ENCODE data around the gene UBA3. TPM values are rescaled to one million over a fixed set of nuclear protein-coding genes. Genes with fewer than 3 reads are reported as not detected.

The UBA3 gene
- total RNA-seq, 1 experiment from 2014 or later, result 67.2 TPM

- Mint-ChIP-seq H3K4me3 (no peak overlapping the region), H3K4me1 (peaks cover 38 to 40% of the 10 kb centered on the region in 2 experiments)
Observed at GRCh38 chr3:69088063-69088462, 7.9 kb upstream of the UBA3 start.

More at GRCh38 chr3:69088063-69088462, 7.9 kb upstream of the UBA3 start:
- Histone ChIP-seq H3K56ac (ENCODE audit: insufficient read length, low read depth, low read length) (no peak overlapping the region), H2BK5ac (ENCODE audit: insufficient read length, low read length) (no peak overlapping the region), H4K8ac (replicated peaks; ENCODE audit: insufficient read length, low read depth, low read length) (no peak overlapping the region), H2BK15ac (ENCODE audit: low read depth, low read length) (no peak overlapping the region), H3K4me2 (ENCODE audit: insufficient read depth, insufficient read length, low read length) (no peak overlapping the region), H3K9ac (ENCODE audit: extremely low read depth, insufficient read length, low read length) (no peak overlapping the region), H2BK20ac (ENCODE audit: low read depth, low read length, poor library complexity, severe bottlenecking) (no peak overlapping the region), H3K23me2 (ENCODE audit: insufficient read length, low read depth, low read length, poor library complexity, severe bottlenecking) (peaks cover 7% of the 10 kb centered on the region), H3K23ac (ENCODE audit: insufficient read length, low read depth, low read length) (no peak overlapping the region), H3T11ph (ENCODE audit: low read length) (no peak overlapping the region), H3K18ac (ENCODE audit: insufficient read length, low read depth, low read length) (no peak overlapping the region), H3K79me1 (ENCODE audit: insufficient read depth, low read depth, low read length, poor library complexity, severe bottlenecking) (no peaks in the 10 kb centered on the region), H2AK5ac (ENCODE audit: insufficient read length, low read length) (no peak overlapping the region), H4K5ac (ENCODE audit: insufficient read length, low read depth, low read length) (no peak overlapping the region), H3K4ac (ENCODE audit: low read depth, low read length) (no peak overlapping the region), H3K4me1 (ENCODE audit: insufficient read depth, low read length) (peaks cover 15% of the 10 kb centered on the region), H2AFZ (ENCODE audit: low read length) (no peak overlapping the region), H2BK12ac (ENCODE audit: insufficient read length, low read depth, low read length) (no peak overlapping the region), H4K91ac (ENCODE audit: insufficient read length, low read depth, low read length) (no peak overlapping the region), H3K79me2 (ENCODE audit: insufficient read depth, low read length) (no peaks in the 10 kb centered on the region), H3K14ac (ENCODE audit: insufficient read depth, low read length) (no peak overlapping the region), H3K27ac (ENCODE audit: insufficient read length, low read depth, low read length) (no peak overlapping the region), H3K9me3 (ENCODE audit: control insufficient read depth, low read depth, low read length) (no peaks in the 10 kb centered on the region), H3K27me3 (ENCODE audit: insufficient read depth, low read length) (no peaks in the 10 kb centered on the region), H2BK120ac (ENCODE audit: low read depth, low read length, poor library complexity, severe bottlenecking) (no peak overlapping the region), H4K20me1 (ENCODE audit: control insufficient read depth, insufficient read depth, insufficient read length) (no peaks in the 10 kb centered on the region)
- no peaks in the 10 kb centered on the region for H3K9me3 Mint-ChIP-seq
- H3K36me3 Mint-ChIP-seq (ENCODE audit: insufficient read depth in 1 of 3, low read depth in 3 of 3), result no peaks in the 10 kb centered on the region
- TF ChIP-seq CTCF (conservative IDR thresholded peaks at IDR 0.05), result no peak
- WGBS (ENCODE audit: extremely low coverage, insufficient read length, low lambda C conversion rate), result no CpG with 5 or more reads among the region's 2 CpGs
- no peaks in the 10 kb centered on the region; the same call in 1 of the 2 replicates for H3K27me3 Mint-ChIP-seq (ENCODE audit: low read depth)
- no peak overlapping the region for H3K27ac Mint-ChIP-seq
- DNase-seq, result no peak
